Heart right ventricle (tissue), 16 donors: Measurements from ENCODE around the gene SHKBP1. TPM values are rescaled to one million over a fixed set of nuclear protein-coding genes. Genes with fewer than 3 reads are reported as not detected.

ENCODE experiments used
- ATAC-seq, 8 donors: fragments of 200-7000 bp; cut with Tn5 transposase; one replicate each; pipeline ENCODE4 v1.9.1; 2020; ENCODE audit warnings: mild to moderate bottlenecking in 8 of 8, moderate library complexity in 8 of 8, moderate number of reproducible peaks in 1 of 8
- DNase-seq, 2 donors: peaks; one replicate each; pipeline ENCODE4 v3.0.0-alpha.2; 2020
- H3K27ac ChIP-seq, 10 donors: fragments of 200-600 bp; sonication (generic) in 2 of 10; one replicate each; pipeline versions ENCODE4 v1.5.0 to v1.8.0; 2020 to 2022; ENCODE audit warnings: mild to moderate bottlenecking in 3 of 10
- H3K27me3 ChIP-seq, 7 donors: fragments of 200-600 bp; one replicate each; pipeline ENCODE4 v1.8.0; 2021 to 2022; ENCODE audit warnings: mild to moderate bottlenecking in 2 of 7
- H3K36me3 ChIP-seq, 9 donors: fragments of 200-600 bp; sonication (generic) in 1 of 9; one replicate each; pipeline versions ENCODE4 v1.5.0 to v1.8.0; 2020 to 2022; ENCODE audit warnings: mild to moderate bottlenecking in 2 of 9
- H3K4me1 ChIP-seq, 9 donors: fragments of 200-600 bp; sonication (generic) in 1 of 9; one replicate each; pipeline versions ENCODE4 v1.5.0 to v1.8.0; 2020 to 2022; ENCODE audit warnings: mild to moderate bottlenecking in 4 of 9
- H3K4me3 ChIP-seq, 10 donors: fragments of 200-600 bp; sonication (generic) in 2 of 10; one replicate each; pipeline versions ENCODE4 v1.5.0 to v1.8.0; 2020 to 2022; ENCODE audit warnings: mild to moderate bottlenecking in 7 of 10, moderate library complexity in 2 of 10
- H3K9me3 ChIP-seq, 11 donors: fragments of 200-600 bp in 10 of 11; sonication (generic) in 2 of 11; one replicate each; pipeline versions ENCODE4 v1.5.0 to v1.8.0; 2013 to 2022; ENCODE audit warnings: mild to moderate bottlenecking in 2 of 11, control low read depth in 1 of 11, moderate library complexity in 1 of 11
- CTCF ChIP-seq, 9 donors: fragments of 200-600 bp; sonication (generic) in 2 of 9; IDR thresholded peaks; one replicate each; pipeline versions ENCODE4 v1.5.0 to v1.8.0; 2021 to 2022; ENCODE audit warnings: antibody characterized with exemption in 9 of 9, mild to moderate bottlenecking in 5 of 9, moderate library complexity in 1 of 9
- WGBS, 2 donors: extraction: QIAGEN DNeasy Blood & Tissue Kit; methylation state at CpG; one replicate each; pipeline ENCODE4 v1.1.7; 2013; ENCODE audit warnings: inconsistent platforms in 1 of 2; 5-methylcytosine and 5-hydroxymethylcytosine counted together
- intact Hi-C, 10 donors: fragments of 100-400 bp; cut with DNase I; formaldehyde crosslinking; loops; one replicate each; pipeline versions ENCODE4 v1.11.1 to v1.14.2; 2022
- polyA plus RNA-seq, 2 donors: library from polyadenylated mRNA; stranded (reverse); fragments of 200-250 nt; gene quantifications; one replicate each; pipeline ENCODE4 v1.2.3, GENCODE V29; 2013
- total RNA-seq, 10 donors: library from RNA; stranded (reverse); fragmentation: NEBNext Ultra II Directional in 3 of 10; extraction: Animal tissue kit (Norgen Biotek cat#: 25700) in 3 of 10; gene quantifications; one replicate each; pipeline versions ENCODE4 v1.2.1 to v1.2.4, GENCODE V29; 2021 to 2023
- donor health status: Arrhythmogenic right ventricular cardiomyopathy.
- donor health status: ischemic (EF 13 %, LVEDD 7.1; RV severe dilation, severe dysfunction).
- donor health status: healthy with polysubstance abuse.
- donor health status: DM: no; HTN: yes; CAD: no.
- donor health status: DM: no; HTN: no; CAD: no.
- donor health status: ischemic (EF 25% LVEDD 6.9; RV normal size, moderate dysfunction).
- donor health status: ischemic (EF 25% LVEDD 5.7; RV mildly dilated, moderate dysfunction).
- donor health status: healthy.
- donor health status: DM: yes; HTN: yes; CAD: no.
- donor health status: Ischemic cardiomyopathy.
- donor health status: ischemic (EF 35%, LVEDD 5.7; RV mildly dilated, moderate dysfunction).
- donor health status: nonischemic (EF 11% LVEDD 7.7; RV severe dilation, severe dysfunction).
- donor health status: DM: yes; HTN: yes; CAD: no.
- donor health status: PGD.
- donor health status: ischemic (EF 29% LVEDD 5.4; RV normal size, mild dysfunction).
- donor health status: nonischemic (EF 23%, LVEDD 6.1; RV moderate dilation, normal function).

Gene SHKBP1
- total and polyA plus RNA-seq, 12 donors, result 12.0 to 43.1 (median 16.4) TPM

GRCh38 chr19:40598121-40598917 is 21.6 kb downstream of the SHKBP1 start:
- DNase-seq (peak; percentile 90), ATAC-seq (peak; percentile 59 to 82 (median 68))
- H3K27me3 ChIP-seq, result peaks cover 0 to 70% (median 29%) of the 10 kb centered on the region in 7 donors
- peak; percentile 95 to 100 (median 98) for TF ChIP-seq CTCF (IDR thresholded peaks at IDR 0.05)
- WGBS, 2 donors, result 0 to 2% methylated on average over 46 of the region's 46 CpGs
- no peaks in the 10 kb centered on the region for H3K36me3 ChIP-seq
- intact Hi-C loops, result loop anchor here (1.0 to 10.0 kb wide), 16 partner anchors 28 to 294 kb away; partner anchors contain the start of genes BLVRB (in 4 of the 10) and SPTBN4 (in 3 of the 10)
- no peaks in the 10 kb centered on the region for H3K9me3 ChIP-seq
- H3K4me1 ChIP-seq, result peaks cover 24 to 64% (median 60%) of the 10 kb centered on the region in 9 donors
- H3K27ac ChIP-seq, result peak overlapping the region in 5 of 10 donors; percentile 41 to 96 (median 94)
- peak overlapping the region in 7 of 10 donors; percentile 8 to 81 (median 50) for H3K4me3 ChIP-seq

GRCh38 chr19:40598918-40599307 is 22.2 kb downstream of the SHKBP1 start:
- 10% methylated on average over 15 of the region's 15 CpGs for WGBS, 2 donors
- Histone ChIP-seq H3K4me1 (peaks cover 24 to 70% (median 64%) of the 10 kb centered on the region in 9 donors), H3K27ac (peak overlapping the region in 8 of 10 donors; percentile 41 to 96 (median 85)), H3K36me3 (no peaks in the 10 kb centered on the region), H3K4me3 (peak overlapping the region in 5 of 10 donors; percentile 72 to 81 (median 79)), H3K9me3 (no peaks in the 10 kb centered on the region), H3K27me3 (peaks cover 0 to 72% (median 29%) of the 10 kb centered on the region in 7 donors)
- TF ChIP-seq CTCF (IDR thresholded peaks at IDR 0.05), result no peak
- no peak for ATAC-seq
- intact Hi-C loops, result loop anchor here (1.0 to 10.0 kb wide), 16 partner anchors 28 to 294 kb away; partner anchors contain the start of genes BLVRB (in 4 of the 10) and SPTBN4 (in 3 of the 10)
- DNase-seq, result no peak

- no peak for TF ChIP-seq CTCF (IDR thresholded peaks at IDR 0.05)
- H3K9me3 ChIP-seq, result no peaks in the 10 kb centered on the region
- intact Hi-C loops, result loop anchor here (2.0 to 10.0 kb wide), 14 partner anchors 29 to 295 kb away; partner anchors contain the start of genes BLVRB (in 4 of the 10) and SPTBN4 (in 3 of the 10)
- ATAC-seq (no peak), DNase-seq (peak; percentile 37 to 54)
- WGBS, 2 donors, result 7 to 8% methylated on average over 9 of the region's 9 CpGs
- H3K4me3 ChIP-seq, result peak overlapping the region in 9 of 10 donors; percentile 16 to 81 (median 72)
- peaks cover 0 to 72% (median 29%) of the 10 kb centered on the region in 7 donors for H3K27me3 ChIP-seq
- H3K36me3 ChIP-seq, result no peaks in the 10 kb centered on the region
- H3K4me1 ChIP-seq, result peaks cover 27 to 75% (median 68%) of the 10 kb centered on the region in 9 donors
- H3K27ac ChIP-seq, result peak overlapping the region; percentile 2 to 96 (median 84)
These were observed 22.7 kb downstream of the SHKBP1 start for GRCh38 chr19:40599331-40599901.
